Neuronal stem cell (in vitro differentiated cells): ENCODE results near the gene MLLT3.

ENCODE experiments used
- DNase-seq: peaks from one replicate; pipeline ENCODE4 v3.0.0-alpha.2; 2013; ENCODE audit warnings: low spot score
- H2AFZ ChIP-seq: one replicate; pipeline ENCODE4 v1.6.1; 2013; ENCODE audit warnings: mild to moderate bottlenecking, low read length, inconsistent platforms
- H2AK5ac ChIP-seq: 2 replicates; pipeline ENCODE4 v1.6.1; 2013; ENCODE audit warnings: low read depth, mild to moderate bottlenecking, inconsistent platforms, low read length, moderate library complexity, mixed read lengths
- H2BK120ac ChIP-seq: 2 replicates; pipeline ENCODE4 v1.6.1; 2013; ENCODE audit warnings: low read depth, mild to moderate bottlenecking, inconsistent platforms, low read length, moderate library complexity, mixed read lengths
- H2BK12ac ChIP-seq: one replicate; pipeline ENCODE4 v1.6.1; 2013; ENCODE audit warnings: low read length, inconsistent platforms
- H2BK15ac ChIP-seq: 2 replicates; pipeline ENCODE4 v1.6.1; 2013; ENCODE audit warnings: mild to moderate bottlenecking, low read length, inconsistent platforms, mixed read lengths
- H2BK5ac ChIP-seq: one replicate; pipeline ENCODE4 v1.6.1; 2013; ENCODE audit warnings: inconsistent platforms, mild to moderate bottlenecking, low read length, moderate library complexity
- H3K14ac ChIP-seq: one replicate; pipeline ENCODE4 v1.6.1; 2013; ENCODE audit warnings: low read length, inconsistent platforms
- H3K18ac ChIP-seq: 2 replicates; pipeline ENCODE4 v1.6.1; 2013; ENCODE audit warnings: low read length, inconsistent platforms
- H3K23ac ChIP-seq: 2 replicates; pipeline ENCODE4 v1.6.1; 2013; ENCODE audit warnings: low read depth, mild to moderate bottlenecking, mixed read lengths, low read length, inconsistent platforms; ENCODE audit not compliant: poor library complexity
- H3K27ac ChIP-seq: replicated peaks from 3 replicates; pipeline ENCODE4 v1.5.1; 2013; ENCODE audit warnings: low read length, inconsistent platforms
- H3K27me3 ChIP-seq, 3 experiments: 2 replicates each; pipeline ENCODE4 v1.6.1; 2013; ENCODE audit warnings: low read length in 3 of 3, mild to moderate bottlenecking in 2 of 3, inconsistent platforms in 1 of 3, low read depth in 1 of 3, mixed read lengths in 1 of 3, moderate library complexity in 1 of 3; ENCODE audit not compliant: control insufficient read depth in 3 of 3, insufficient read depth in 3 of 3
- H3K36me3 ChIP-seq, 2 donors: replicated peaks in 1 of 2; 2 replicates each; pipeline ENCODE4 v1.6.1; 2013; ENCODE audit warnings: low read length in 2 of 2; ENCODE audit not compliant: control insufficient read depth in 2 of 2, insufficient read depth in 2 of 2
- H3K4ac ChIP-seq: 2 replicates; pipeline ENCODE4 v1.6.1; 2013; ENCODE audit warnings: inconsistent platforms, mild to moderate bottlenecking, low read length, moderate library complexity
- H3K4me1 ChIP-seq, 2 donors: 1 replicate in 1 of 2; 2 replicates in 1 of 2; pipeline ENCODE4 v1.6.1; 2013; ENCODE audit warnings: low read length in 2 of 2, low read depth in 1 of 2; ENCODE audit not compliant: control insufficient read depth in 2 of 2, insufficient read depth in 1 of 2
- H3K4me2 ChIP-seq: one replicate; pipeline ENCODE4 v1.6.1; 2013; ENCODE audit warnings: mild to moderate bottlenecking, low read length, inconsistent platforms; ENCODE audit not compliant: insufficient read depth, poor library complexity, severe bottlenecking
- H3K4me3 ChIP-seq, 2 donors: 2 replicates each; pipeline ENCODE4 v1.5.1; 2013; ENCODE audit warnings: low read length in 2 of 2, mild to moderate bottlenecking in 2 of 2, inconsistent platforms in 1 of 2, moderate library complexity in 1 of 2
- H3K79me1 ChIP-seq: one replicate; pipeline ENCODE4 v1.6.1; 2013; ENCODE audit warnings: low read depth, mild to moderate bottlenecking, inconsistent platforms, low read length, moderate library complexity
- H3K9ac ChIP-seq: one replicate; pipeline ENCODE4 v1.6.1; 2013; ENCODE audit warnings: mild to moderate bottlenecking, low read depth, low read length, inconsistent platforms; ENCODE audit not compliant: poor library complexity
- H3K9me3 ChIP-seq, 2 donors: replicated peaks in 1 of 2; 2 replicates each; pipeline versions ENCODE3 to v1.6.1; 2013; ENCODE audit warnings: low read length in 2 of 2, mild to moderate bottlenecking in 2 of 2, inconsistent platforms in 1 of 2, low read depth in 1 of 2, mixed read lengths in 1 of 2, moderate library complexity in 1 of 2; ENCODE audit not compliant: control insufficient read depth in 2 of 2, insufficient read depth in 1 of 2
- H4K8ac ChIP-seq: one replicate; pipeline ENCODE4 v1.6.1; 2013; ENCODE audit warnings: low read depth, mild to moderate bottlenecking, inconsistent platforms, low read length, moderate library complexity
- H4K91ac ChIP-seq: one replicate; pipeline ENCODE4 v1.6.1; 2013; ENCODE audit warnings: low read length, low read depth, mild to moderate bottlenecking, inconsistent platforms; ENCODE audit not compliant: poor library complexity
- WGBS, 2 donors: extraction: QIAGEN DNeasy Blood & Tissue Kit; methylation state at CpG; one replicate each; pipeline ENCODE4 v1.1.7; 2013; ENCODE audit warnings: missing lambda C conversion rate in 2 of 2, mixed read lengths in 1 of 2; ENCODE audit not compliant: insufficient read length in 2 of 2, insufficient replicate concordance in 1 of 2; ENCODE audit errors: extremely low coverage in 2 of 2; 5-methylcytosine and 5-hydroxymethylcytosine counted together

Gene MLLT3

DNA sequence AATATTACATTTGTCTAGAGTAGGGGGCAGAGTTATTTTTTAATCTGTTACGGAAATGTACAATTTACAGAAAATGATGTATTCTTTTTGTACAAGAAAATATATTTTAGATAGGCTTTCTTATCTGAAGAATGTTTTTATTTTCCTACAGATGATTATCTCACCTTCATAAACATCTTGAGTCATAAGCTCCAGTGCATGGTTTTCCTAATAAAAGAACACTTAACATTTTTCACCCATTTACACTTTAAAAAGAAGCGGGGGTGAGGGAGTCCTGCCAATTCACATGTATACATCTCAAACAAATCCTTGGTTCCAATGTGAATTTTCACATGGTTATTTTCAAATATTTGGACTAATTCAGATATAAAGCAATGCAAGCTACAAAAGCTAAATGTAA, 85.0 kb downstream of the MLLT3 start:
- H3K23ac ChIP-seq: no peak overlapping the region

GRCh38 chr9:20532584-20532983, 89.7 kb downstream of the MLLT3 start:
- no peak for DNase-seq

More for the DNA sequence above, 85.0 kb downstream of the MLLT3 start:
- peaks cover 9 to 16% of the 10 kb centered on the region in 2 donors for H3K9me3 ChIP-seq
- H3K79me1 ChIP-seq: no peaks in the 10 kb centered on the region
- H2BK15ac ChIP-seq: no peak overlapping the region
- no peak overlapping the region for H3K4me2 ChIP-seq
- no peak overlapping the region for H3K18ac ChIP-seq
- H4K8ac ChIP-seq: no peak overlapping the region
- no peak for DNase-seq
- no peak overlapping the region for H3K9ac ChIP-seq
- peaks cover 0 to 1% of the 10 kb centered on the region in 2 donors for H3K4me1 ChIP-seq
- no peak overlapping the region for H3K14ac ChIP-seq
- no peak overlapping the region for H2BK120ac ChIP-seq
- no peak overlapping the region for H4K91ac ChIP-seq
- H3K27me3 ChIP-seq: no peaks in the 10 kb centered on the region
- no CpG with 5 or more reads among the region's 2 CpGs for WGBS, 2 donors
- H2AK5ac ChIP-seq: no peak overlapping the region
- no peak overlapping the region for H2AFZ ChIP-seq
- peaks cover 0 to 2% of the 10 kb centered on the region in 2 donors for H3K36me3 ChIP-seq
- H2BK5ac ChIP-seq: no peak overlapping the region
- H2BK12ac ChIP-seq: no peak overlapping the region
- no peak overlapping the region for H3K4ac ChIP-seq
- H3K27ac ChIP-seq: no peak overlapping the region
- no peak overlapping the region for H3K4me3 ChIP-seq

GRCh38 chr9:20529837-20530236, 92.5 kb downstream of the MLLT3 start:
- Histone ChIP-seq H3K4me1 (peaks cover 0 to 1% of the 10 kb centered on the region in 2 donors), H3K18ac (no peak overlapping the region), H3K4me2 (no peak overlapping the region), H3K9me3 (no peaks in the 10 kb centered on the region), H2AK5ac (no peak overlapping the region), H3K36me3 (no peaks in the 10 kb centered on the region), H4K91ac (no peak overlapping the region), H3K4me3 (no peak overlapping the region), H3K9ac (no peak overlapping the region), H2BK12ac (no peak overlapping the region), H3K14ac (no peak overlapping the region), H3K27ac (no peak overlapping the region), H2BK15ac (no peak overlapping the region), H2BK120ac (no peak overlapping the region), H3K4ac (no peak overlapping the region), H3K79me1 (no peaks in the 10 kb centered on the region), H2BK5ac (no peak overlapping the region), H4K8ac (no peak overlapping the region), H3K27me3 (no peaks in the 10 kb centered on the region), H2AFZ (no peak overlapping the region), H3K23ac (no peak overlapping the region)
- no CpG with 5 or more reads among the region's 2 CpGs for WGBS, 2 donors
- no peak for DNase-seq

More at GRCh38 chr9:20532584-20532983, 89.7 kb downstream of the MLLT3 start:
- Histone ChIP-seq H2BK120ac (no peak overlapping the region), H3K14ac (no peak overlapping the region), H2BK12ac (no peak overlapping the region), H2AFZ (no peak overlapping the region), H3K36me3 (no peaks in the 10 kb centered on the region), H3K4me1 (peaks cover 0 to 1% of the 10 kb centered on the region in 2 donors), H2AK5ac (no peak overlapping the region), H3K4ac (no peak overlapping the region), H3K18ac (no peak overlapping the region), H4K8ac (no peak overlapping the region), H3K9me3 (no peaks in the 10 kb centered on the region), H3K79me1 (no peaks in the 10 kb centered on the region), H3K9ac (no peak overlapping the region), H3K23ac (no peak overlapping the region), H2BK5ac (no peak overlapping the region), H4K91ac (no peak overlapping the region), H3K27me3 (no peaks in the 10 kb centered on the region), H3K4me2 (no peak overlapping the region), H3K4me3 (no peak overlapping the region), H3K27ac (no peak overlapping the region), H2BK15ac (no peak overlapping the region)
- WGBS, 2 donors: no CpG with 5 or more reads among the region's 4 CpGs

DNA sequence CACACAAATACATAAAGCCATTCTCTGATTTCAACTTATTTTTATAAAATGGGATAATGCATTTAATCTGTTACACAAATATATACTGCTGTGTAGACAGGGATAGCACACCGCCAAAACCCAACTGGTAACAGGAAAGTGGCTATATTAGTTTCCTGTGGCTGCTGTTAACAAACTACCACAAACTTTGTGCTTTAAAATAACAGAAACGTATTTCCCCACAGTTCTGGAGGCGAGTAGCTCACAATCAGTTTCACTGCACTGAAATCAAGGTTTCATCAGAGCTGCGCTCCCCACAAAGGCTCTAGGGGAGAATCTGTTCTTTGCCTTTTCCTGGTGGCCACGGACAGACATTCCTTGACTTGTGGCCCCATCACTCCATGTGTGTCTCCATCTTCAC, 94.0 kb downstream of the MLLT3 start:
- Histone ChIP-seq H2BK15ac (no peak overlapping the region), H3K18ac (no peak overlapping the region), H3K4ac (no peak overlapping the region), H3K4me2 (no peak overlapping the region), H2BK12ac (no peak overlapping the region), H2AFZ (no peak overlapping the region), H2BK5ac (no peak overlapping the region), H4K8ac (no peak overlapping the region), H3K4me1 (peaks cover 0 to 1% of the 10 kb centered on the region in 2 donors), H4K91ac (no peak overlapping the region), H3K36me3 (no peaks in the 10 kb centered on the region), H3K9me3 (no peaks in the 10 kb centered on the region), H3K23ac (no peak overlapping the region), H2BK120ac (no peak overlapping the region), H3K4me3 (no peak overlapping the region), H3K14ac (no peak overlapping the region), H3K27me3 (no peaks in the 10 kb centered on the region), H3K9ac (no peak overlapping the region), H3K27ac (no peak overlapping the region), H2AK5ac (no peak overlapping the region), H3K79me1 (peaks cover 2% of the 10 kb centered on the region)
- DNase-seq: no peak
- no CpG with 5 or more reads among the region's 5 CpGs for WGBS, 2 donors
